Stimulated activated CD4-positive, alpha-beta T cell treated with anti-CD3 and anti-CD28 coated beads, Interleukin-2, amount 100 ng/mL, for 24 hours (primary cell): Measurements from ENCODE around the gene MAGED2.
"Not testable (repeated sequence)": the region's sequence is repeated elsewhere in the genome, so short reads cannot be mapped to it uniquely, and the experiment has no call there.

Source experiments
- DNase-seq, 2 donors: peaks; one replicate each; pipeline ENCODE4 v3.0.0-alpha.2; 2020

Gene MAGED2

GRCh38 chrX:54820737-54821136 lies 13.2 kb downstream of the MAGED2 start:
- no peak for DNase-seq

- no peak for DNase-seq
Observed at GRCh38 chrX:54821310-54821709, 13.8 kb downstream of the MAGED2 start.

- no peak for DNase-seq
Observed at GRCh38 chrX:54824195-54824594, 16.6 kb downstream of the MAGED2 start.

- no peak for DNase-seq
Observed at GRCh38 chrX:54824722-54825121, 17.2 kb downstream of the MAGED2 start.

GRCh38 chrX:54825716-54826438 lies 18.3 kb downstream of the MAGED2 start:
- DNase-seq = peak in 1 of 2 donors; percentile 9

- no peak for DNase-seq
Observed at GRCh38 chrX:54826598-54826997, 19.1 kb downstream of the MAGED2 start.

GRCh38 chrX:54838583-54838982 lies 31.0 kb downstream of the MAGED2 start:
- no peak for DNase-seq

- DNase-seq = not testable (repeated sequence)
Observed at GRCh38 chrX:54841184-54841874, 33.8 kb downstream of the MAGED2 start.

- DNase-seq = no peak
Observed at GRCh38 chrX:54842607-54843006, 35.1 kb downstream of the MAGED2 start.

- no peak for DNase-seq
Observed at GRCh38 chrX:54843050-54843449, 35.5 kb downstream of the MAGED2 start.

GRCh38 chrX:54847700-54848099 lies 40.2 kb downstream of the MAGED2 start:
- DNase-seq = not testable (repeated sequence)

GRCh38 chrX:54865208-54865607 lies 57.7 kb downstream of the MAGED2 start:
- DNase-seq = no peak
